ENCODE results near the gene VPS52. TPM values are rescaled to one million over a fixed set of nuclear protein-coding genes. Genes with fewer than 3 reads are reported as not detected.

VPS52 gene
- total and polyA plus RNA-seq, 2 donors (not counting 1 experiment from before 2014, with no cell fraction given): 100 to 144 TPM

DNA sequence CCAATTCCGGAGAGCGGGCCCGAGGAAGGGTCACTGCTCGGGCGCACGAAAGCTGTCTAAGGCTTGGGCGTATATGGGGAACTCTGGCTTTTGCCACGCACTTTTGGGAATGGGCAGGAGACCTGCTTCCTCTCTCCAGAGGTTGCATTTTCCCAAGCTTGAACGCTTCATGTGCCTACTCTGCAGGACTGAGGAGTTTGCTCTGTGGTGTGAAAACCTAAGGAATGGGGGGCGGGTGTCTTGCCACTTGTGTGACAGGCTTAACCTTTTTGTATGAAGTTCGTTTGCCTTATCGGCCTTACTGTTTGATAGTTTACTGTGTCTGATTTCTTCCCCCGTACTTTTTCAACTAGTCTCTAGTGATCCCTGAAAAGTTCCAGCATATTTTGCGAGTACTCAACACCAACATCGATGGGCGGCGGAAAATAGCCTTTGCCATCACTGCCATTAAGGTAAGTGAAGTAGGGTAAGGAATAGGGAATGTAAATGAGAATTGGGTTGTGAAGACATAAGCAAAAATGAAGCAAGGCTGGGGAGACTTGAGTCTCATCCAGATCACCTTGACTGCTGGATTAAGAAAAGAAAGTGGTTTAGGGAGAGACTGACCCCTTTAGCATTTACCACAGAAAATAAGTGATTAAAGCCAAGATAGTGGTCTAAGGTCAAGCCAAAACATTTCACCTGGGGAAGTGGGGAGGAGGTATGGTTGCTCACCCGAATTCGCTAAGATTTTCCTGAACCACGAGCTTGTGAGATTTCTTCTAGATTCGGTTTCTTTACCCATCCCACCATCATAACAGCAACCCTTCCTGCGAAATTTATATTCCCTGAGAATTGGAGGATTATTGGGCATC lies 826 bp upstream of the VPS52 start:
- Histone ChIP-seq H3K9ac (ENCODE audit: low read length) (peak overlapping the region; percentile 93), H3K4me3 (ENCODE audit: control extremely low read depth in 1 of 5, extremely low read depth in 1 of 5, insufficient read depth in 1 of 5, low read depth in 2 of 5, low read length in 4 of 5) (peak overlapping the region; percentile 81 to 95 (median 86)), H3K4me2 (replicated peaks; ENCODE audit: low read depth, low read length, poor library complexity, severe bottlenecking) (peak overlapping the region; percentile 90), H3K79me2 (ENCODE audit: control insufficient read depth, insufficient read depth, low read length) (peaks cover 71% of the 10 kb centered on the region), H3K27me3 (replicated peaks in 1 of 4; ENCODE audit: control extremely low read depth in 1 of 4, control insufficient read depth in 3 of 4, insufficient read depth in 4 of 4, low read length in 3 of 4) (no peaks in the 10 kb centered on the region), H2AFZ (ENCODE audit: insufficient read depth, low read depth, low read length, poor library complexity, severe bottlenecking) (peak overlapping the region; percentile 99), H3K9me3 (ENCODE audit: control extremely low read depth in 1 of 3, control insufficient read depth in 2 of 3, insufficient read depth in 1 of 3, low read length in 2 of 3) (no peaks in the 10 kb centered on the region), H3K27ac (ENCODE audit: low read length in 2 of 2) (peak overlapping the region; percentile 89 to 94), H3K4me1 (ENCODE audit: control insufficient read depth in 2 of 2, insufficient read depth in 2 of 2, low read length in 2 of 2) (peaks cover 48 to 58% of the 10 kb centered on the region in 2 donors), H3K36me3 (replicated peaks in 1 of 2; ENCODE audit: control extremely low read depth in 1 of 2, control insufficient read depth in 1 of 2, extremely low read depth in 1 of 2, insufficient read depth in 2 of 2, low read length in 1 of 2) (peaks cover 14 to 51% of the 10 kb centered on the region in 2 experiments), H4K20me1 (ENCODE audit: control insufficient read depth, insufficient read depth, low read length, poor library complexity, severe bottlenecking) (peaks cover 20% of the 10 kb centered on the region)
- intact Hi-C loops (cut with micrococcal nuclease): loop anchor here (1.0 to 5.0 kb wide), 4 partner anchors 17 to 310 kb away; partner anchors contain the start of genes BAK1, KIFC1, PFDN6 and WDR46
- WGBS (ENCODE audit: insufficient coverage): 11% methylated on average over 12 of the region's 22 CpGs
- Mint-ChIP-seq H3K9me3 (ENCODE audit: insufficient read depth) (no peaks in the 10 kb centered on the region), H3K27ac (peak overlapping the region; percentile 99), H3K4me1 (peaks cover 67% of the 10 kb centered on the region), H3K27me3 (no peaks in the 10 kb centered on the region), H3K4me3 (peak overlapping the region; percentile 94)
- TF ChIP-seq CTCF (IDR thresholded peaks at IDR 0.05) (no peak), EZH2 (IDR thresholded peaks at IDR 0.05; ENCODE audit: borderline replicate concordance, insufficient read depth, low read depth, low read length, poor library complexity, severe bottlenecking) (no peak)
- ATAC-seq (ENCODE audit: low read depth) (no peak), DNase-seq (no peak)
- ChIA-PET CTCF (interaction anchor here (1.1 to 1.8 kb wide), 11 partner anchors 8 to 153 kb away, joined by 3 to 15 read pairs (median 4); partner anchors contain the start of genes PFDN6, WDR46 and ZBTB22), POLR2A (interaction anchor here (0.5 to 2.2 kb wide), 14 partner anchors 12 to 301 kb away, joined by 3 to 36 read pairs (median 6); partner anchors contain the start of genes PFDN6, PHF1, RGL2 and WDR46)

Measured in B cell (primary cell).